ENCODE results near the gene LAMA5.

DNA sequence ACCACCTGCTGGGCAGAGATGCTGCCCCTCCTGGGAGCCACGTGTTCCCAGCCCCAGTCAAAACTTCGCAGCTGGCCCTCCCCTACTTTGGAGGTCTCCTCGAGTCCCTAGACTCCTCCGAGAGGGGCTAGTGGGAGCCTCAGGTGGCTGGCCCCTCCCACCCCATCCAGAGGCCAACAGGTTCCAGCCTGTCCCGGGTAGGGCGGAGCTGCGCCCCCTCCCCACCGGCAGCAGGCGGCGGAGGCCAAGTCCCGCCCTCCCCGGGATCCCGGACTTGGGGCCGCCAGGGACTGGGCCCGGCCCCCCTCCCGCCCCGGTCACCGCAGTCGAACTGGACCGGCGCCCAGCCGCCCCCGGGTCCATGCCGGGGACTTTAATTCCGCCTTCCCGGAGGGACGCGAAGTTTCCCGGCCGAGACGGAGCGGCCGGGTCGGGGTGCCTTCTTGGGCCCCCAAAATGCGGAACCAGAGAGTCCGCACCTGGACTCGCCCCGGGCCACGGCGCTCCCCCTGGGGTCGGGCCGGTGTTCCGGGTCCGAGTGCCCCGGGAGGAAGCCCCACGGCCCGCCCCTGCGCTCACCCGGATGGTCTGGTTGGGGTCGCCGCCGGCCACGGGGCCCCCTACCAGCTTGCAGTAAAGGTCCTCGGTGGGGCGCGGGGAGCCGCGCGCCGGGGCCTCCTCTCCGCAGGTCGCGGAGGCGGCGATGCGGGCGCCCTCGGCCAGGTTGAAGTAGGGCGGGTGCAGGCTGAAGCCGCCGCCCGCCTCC, 559 bp downstream of the LAMA5 start:
- TF ChIP-seq POLR2A (IDR thresholded peaks at IDR 0.05) (peak; percentile 7), CTCF (IDR thresholded peaks at IDR 0.05) (no peak), POLR2AphosphoS5 (IDR thresholded peaks at IDR 0.05) (peak; percentile 40)

Data from prostate gland (tissue), 2 donors.